HEK293 (cell line): ENCODE data around the gene SIRT7.

Experiments
- YY1 ChIP-seq: fragments of 450-650 bp; formaldehyde crosslinking; IDR thresholded peaks from 2 replicates; pipeline ENCODE4 v1.5.1; 2018; ENCODE audit warnings: missing biosample characterization, missing genetic modification characterization
- ZBTB1 ChIP-seq: fragments of 450-650 bp; formaldehyde crosslinking; IDR thresholded peaks from 2 replicates; pipeline ENCODE4 v1.5.1; 2016; ENCODE audit warnings: missing biosample characterization, missing genetic modification characterization
- ZBTB8A ChIP-seq: fragments of 450-650 bp; formaldehyde crosslinking; IDR thresholded peaks from 2 replicates; pipeline ENCODE4 v1.5.1; 2016; ENCODE audit warnings: missing biosample characterization, missing genetic modification characterization
- ZNF10 ChIP-seq: fragments of 450-650 bp; formaldehyde crosslinking; IDR thresholded peaks from 2 replicates; pipeline ENCODE4 v1.5.1; 2017; ENCODE audit warnings: missing biosample characterization, missing genetic modification characterization
- ZNF174 ChIP-seq: fragments of 450-650 bp; formaldehyde crosslinking; IDR thresholded peaks from 2 replicates; pipeline ENCODE4 v1.5.0; 2017; ENCODE audit warnings: missing biosample characterization, mild to moderate bottlenecking, missing genetic modification characterization
- ZNF19 ChIP-seq: fragments of 450-650 bp; formaldehyde crosslinking; IDR thresholded peaks from 2 replicates; pipeline ENCODE4; 2016; ENCODE audit warnings: missing biosample characterization, missing genetic modification characterization, low read depth
- ZNF24 ChIP-seq: fragments of 450-650 bp; formaldehyde crosslinking; IDR thresholded peaks from 2 replicates; pipeline ENCODE4 v1.5.1; 2016; ENCODE audit warnings: missing biosample characterization, missing genetic modification characterization
- ZNF274 ChIP-seq, 2 experiments: fragments of 200-500 bp in 1 of 2; fragments of 450-650 bp in 1 of 2; sonication (Bioruptor generic) in 1 of 2; formaldehyde crosslinking in 1 of 2; IDR thresholded peaks; 2 replicates each; pipeline versions ENCODE4 v1.5.1 to v1.6.1; 2014 to 2016; ENCODE audit warnings: borderline replicate concordance in 1 of 2, inconsistent platforms in 1 of 2, low read length in 1 of 2, missing biosample characterization in 1 of 2, missing genetic modification characterization in 1 of 2
- ZNF555 ChIP-seq: fragments of 450-650 bp; formaldehyde crosslinking; conservative IDR thresholded peaks from 2 replicates; pipeline ENCODE4 v1.5.1; 2017; ENCODE audit warnings: missing biosample characterization, mild to moderate bottlenecking, missing genetic modification characterization, inconsistent platforms
- ZNF654 ChIP-seq: fragments of 450-650 bp; formaldehyde crosslinking; IDR thresholded peaks from 2 replicates; pipeline ENCODE4 v1.5.1; 2016; ENCODE audit warnings: low read depth, missing biosample characterization, missing genetic modification characterization
- TF ChIP-seq, protein P1 (sequence below): fragments of 450-650 bp; formaldehyde crosslinking; IDR thresholded peaks from 2 replicates; pipeline ENCODE4 v1.5.1; 2016; ENCODE audit warnings: missing biosample characterization, missing genetic modification characterization
- TF ChIP-seq, protein P2 (sequence below): fragments of 450-650 bp; formaldehyde crosslinking; conservative IDR thresholded peaks from 2 replicates; pipeline ENCODE4 v1.5.1; 2016; ENCODE audit warnings: low read depth, missing biosample characterization, missing genetic modification characterization
- TF ChIP-seq, protein P3 (sequence below): fragments of 450-650 bp; formaldehyde crosslinking; IDR thresholded peaks from 2 replicates; pipeline ENCODE4 v1.5.1; 2016; ENCODE audit warnings: missing biosample characterization, missing genetic modification characterization

DNA sequence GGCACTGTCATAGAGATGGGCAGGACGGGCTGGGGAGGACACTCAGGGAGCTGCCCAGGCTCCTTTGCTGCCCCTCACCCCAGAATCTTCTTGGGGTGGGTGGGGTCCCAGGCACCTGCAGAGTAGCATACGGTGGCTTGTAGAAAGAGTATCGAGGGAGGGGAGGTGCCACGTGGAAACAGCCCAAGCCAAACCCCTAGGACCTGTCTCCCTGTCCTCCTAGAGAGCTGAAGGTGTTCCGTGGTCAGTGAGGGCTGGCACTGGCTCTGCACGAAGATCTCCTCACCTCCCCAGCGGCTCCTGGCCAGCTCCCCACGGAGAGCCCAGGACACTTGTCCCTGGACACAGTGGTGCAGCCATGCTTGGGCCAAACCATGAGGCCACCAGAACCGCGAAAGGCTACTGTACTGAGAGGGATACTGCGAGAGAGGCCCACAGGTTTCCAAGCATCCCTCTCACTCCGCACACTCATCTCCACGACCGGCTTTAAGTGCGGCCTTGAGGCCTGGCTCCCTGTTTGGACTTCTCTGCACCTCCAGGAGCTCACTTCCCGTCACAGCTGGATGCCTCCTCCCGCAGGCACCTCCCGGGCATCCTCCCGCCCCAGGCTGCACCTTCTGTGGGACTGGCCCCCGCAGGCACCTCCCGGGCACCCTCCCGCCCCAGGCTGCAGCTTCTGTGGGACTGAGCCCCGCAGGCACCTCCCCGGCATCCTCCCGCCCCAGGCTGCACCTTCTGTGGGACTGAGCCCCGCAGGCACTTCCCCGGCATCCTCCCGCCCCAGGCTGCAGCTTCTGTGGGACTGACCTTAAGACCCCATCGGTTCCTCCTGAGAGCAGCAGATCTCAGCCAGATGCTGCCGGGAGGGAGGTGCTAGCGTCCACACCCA lies 11.5 kb upstream of the SIRT7 start:
- no peak for TF ChIP-seq YY1 (tag by site-specific recombination)
- TF ChIP-seq ZNF555: no peak
- no peak for TF ChIP-seq ZNF274 (IDR thresholded peaks at IDR 0.05; ENCODE audit: low read length)
- TF ChIP-seq ZNF274 (tag by site-specific recombination; IDR thresholded peaks at IDR 0.05; ENCODE audit: borderline replicate concordance): no peak
- TF ChIP-seq, protein P1, sequence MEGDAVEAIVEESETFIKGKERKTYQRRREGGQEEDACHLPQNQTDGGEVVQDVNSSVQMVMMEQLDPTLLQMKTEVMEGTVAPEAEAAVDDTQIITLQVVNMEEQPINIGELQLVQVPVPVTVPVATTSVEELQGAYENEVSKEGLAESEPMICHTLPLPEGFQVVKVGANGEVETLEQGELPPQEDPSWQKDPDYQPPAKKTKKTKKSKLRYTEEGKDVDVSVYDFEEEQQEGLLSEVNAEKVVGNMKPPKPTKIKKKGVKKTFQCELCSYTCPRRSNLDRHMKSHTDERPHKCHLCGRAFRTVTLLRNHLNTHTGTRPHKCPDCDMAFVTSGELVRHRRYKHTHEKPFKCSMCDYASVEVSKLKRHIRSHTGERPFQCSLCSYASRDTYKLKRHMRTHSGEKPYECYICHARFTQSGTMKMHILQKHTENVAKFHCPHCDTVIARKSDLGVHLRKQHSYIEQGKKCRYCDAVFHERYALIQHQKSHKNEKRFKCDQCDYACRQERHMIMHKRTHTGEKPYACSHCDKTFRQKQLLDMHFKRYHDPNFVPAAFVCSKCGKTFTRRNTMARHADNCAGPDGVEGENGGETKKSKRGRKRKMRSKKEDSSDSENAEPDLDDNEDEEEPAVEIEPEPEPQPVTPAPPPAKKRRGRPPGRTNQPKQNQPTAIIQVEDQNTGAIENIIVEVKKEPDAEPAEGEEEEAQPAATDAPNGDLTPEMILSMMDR (tag by site-specific recombination): no peak
- TF ChIP-seq ZNF174 (tag by site-specific recombination): no peak
- no peak for TF ChIP-seq ZNF10
- no peak for TF ChIP-seq ZBTB1 (tag by site-specific recombination)
- TF ChIP-seq ZNF19 (tag by site-specific recombination): no peak
- TF ChIP-seq, protein P2, sequence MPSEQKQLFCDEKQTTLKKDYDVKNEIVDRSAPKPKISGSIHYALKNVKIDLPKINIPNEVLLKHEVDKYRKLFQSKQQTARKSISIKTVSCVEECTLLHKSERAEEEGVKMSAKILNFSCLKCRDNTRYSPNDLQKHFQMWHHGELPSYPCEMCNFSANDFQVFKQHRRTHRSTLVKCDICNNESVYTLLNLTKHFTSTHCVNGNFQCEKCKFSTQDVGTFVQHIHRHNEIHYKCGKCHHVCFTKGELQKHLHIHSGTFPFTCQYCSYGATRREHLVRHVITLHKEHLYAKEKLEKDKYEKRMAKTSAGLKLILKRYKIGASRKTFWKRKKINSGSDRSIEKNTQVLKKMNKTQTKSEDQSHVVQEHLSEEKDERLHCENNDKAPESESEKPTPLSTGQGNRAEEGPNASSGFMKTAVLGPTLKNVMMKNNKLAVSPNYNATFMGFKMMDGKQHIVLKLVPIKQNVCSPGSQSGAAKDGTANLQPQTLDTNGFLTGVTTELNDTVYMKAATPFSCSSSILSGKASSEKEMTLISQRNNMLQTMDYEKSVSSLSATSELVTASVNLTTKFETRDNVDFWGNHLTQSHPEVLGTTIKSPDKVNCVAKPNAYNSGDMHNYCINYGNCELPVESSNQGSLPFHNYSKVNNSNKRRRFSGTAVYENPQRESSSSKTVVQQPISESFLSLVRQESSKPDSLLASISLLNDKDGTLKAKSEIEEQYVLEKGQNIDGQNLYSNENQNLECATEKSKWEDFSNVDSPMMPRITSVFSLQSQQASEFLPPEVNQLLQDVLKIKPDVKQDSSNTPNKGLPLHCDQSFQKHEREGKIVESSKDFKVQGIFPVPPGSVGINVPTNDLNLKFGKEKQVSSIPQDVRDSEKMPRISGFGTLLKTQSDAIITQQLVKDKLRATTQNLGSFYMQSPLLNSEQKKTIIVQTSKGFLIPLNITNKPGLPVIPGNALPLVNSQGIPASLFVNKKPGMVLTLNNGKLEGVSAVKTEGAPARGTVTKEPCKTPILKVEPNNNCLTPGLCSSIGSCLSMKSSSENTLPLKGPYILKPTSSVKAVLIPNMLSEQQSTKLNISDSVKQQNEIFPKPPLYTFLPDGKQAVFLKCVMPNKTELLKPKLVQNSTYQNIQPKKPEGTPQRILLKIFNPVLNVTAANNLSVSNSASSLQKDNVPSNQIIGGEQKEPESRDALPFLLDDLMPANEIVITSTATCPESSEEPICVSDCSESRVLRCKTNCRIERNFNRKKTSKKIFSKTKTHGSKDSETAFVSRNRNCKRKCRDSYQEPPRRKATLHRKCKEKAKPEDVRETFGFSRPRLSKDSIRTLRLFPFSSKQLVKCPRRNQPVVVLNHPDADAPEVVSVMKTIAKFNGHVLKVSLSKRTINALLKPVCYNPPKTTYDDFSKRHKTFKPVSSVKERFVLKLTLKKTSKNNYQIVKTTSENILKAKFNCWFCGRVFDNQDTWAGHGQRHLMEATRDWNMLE (tag by site-specific recombination): no peak
- no peak for TF ChIP-seq ZNF654
- no peak for TF ChIP-seq ZNF24 (tag by site-specific recombination)
- no peak for TF ChIP-seq ZBTB8A (tag by site-specific recombination)
- TF ChIP-seq, protein P3, sequence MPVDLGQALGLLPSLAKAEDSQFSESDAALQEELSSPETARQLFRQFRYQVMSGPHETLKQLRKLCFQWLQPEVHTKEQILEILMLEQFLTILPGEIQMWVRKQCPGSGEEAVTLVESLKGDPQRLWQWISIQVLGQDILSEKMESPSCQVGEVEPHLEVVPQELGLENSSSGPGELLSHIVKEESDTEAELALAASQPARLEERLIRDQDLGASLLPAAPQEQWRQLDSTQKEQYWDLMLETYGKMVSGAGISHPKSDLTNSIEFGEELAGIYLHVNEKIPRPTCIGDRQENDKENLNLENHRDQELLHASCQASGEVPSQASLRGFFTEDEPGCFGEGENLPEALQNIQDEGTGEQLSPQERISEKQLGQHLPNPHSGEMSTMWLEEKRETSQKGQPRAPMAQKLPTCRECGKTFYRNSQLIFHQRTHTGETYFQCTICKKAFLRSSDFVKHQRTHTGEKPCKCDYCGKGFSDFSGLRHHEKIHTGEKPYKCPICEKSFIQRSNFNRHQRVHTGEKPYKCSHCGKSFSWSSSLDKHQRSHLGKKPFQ (tag by site-specific recombination): no peak
